Thoracic aorta (tissue), 2 donors: ENCODE results near the gene TAGAP. TPM values are rescaled to one million over a fixed set of nuclear protein-coding genes. Genes with fewer than 3 reads are reported as not detected.

Experiments
- ATAC-seq: fragments of 150-250 bp; one replicate; pipeline ENCODE4 v1.8.0; 2017; ENCODE audit warnings: low read depth; ENCODE audit not compliant: insufficient number of reproducible peaks, low FRiP score
- DNase-seq: peaks from one replicate; pipeline ENCODE4 v3.0.0-alpha.2; 2020; ENCODE audit warnings: low spot score
- H3K27ac ChIP-seq, 2 donors: fragments of 200-600 bp; sonication (generic); 1 replicate in 1 of 2; 2 replicates in 1 of 2; pipeline ENCODE4 v1.5.1; 2016; ENCODE audit warnings: mild to moderate bottlenecking in 2 of 2, moderate library complexity in 2 of 2
- H3K27me3 ChIP-seq: fragments of 200-600 bp; sonication (generic); replicated peaks from 2 replicates; pipeline ENCODE4 v1.6.0; 2016; ENCODE audit warnings: mild to moderate bottlenecking; ENCODE audit not compliant: insufficient read depth
- H3K36me3 ChIP-seq: fragments of 200-600 bp; sonication (generic); one replicate; pipeline ENCODE4 v1.5.1; 2016
- H3K4me1 ChIP-seq, 2 donors: fragments of 200-600 bp; sonication (generic); 1 replicate in 1 of 2; 2 replicates in 1 of 2; pipeline versions ENCODE4 v1.5.1 to v1.6.0; 2016; ENCODE audit warnings: low read depth in 2 of 2, mild to moderate bottlenecking in 1 of 2; ENCODE audit not compliant: control insufficient read depth in 1 of 2
- H3K4me3 ChIP-seq: fragments of 200-600 bp; sonication (generic); 2 replicates; pipeline ENCODE4 v1.5.1; 2016; ENCODE audit warnings: mild to moderate bottlenecking
- H3K9me3 ChIP-seq: fragments of 200-600 bp; sonication (generic); 2 replicates; pipeline ENCODE4 v1.5.1; 2016
- CTCF ChIP-seq: fragments of 200-600 bp; sonication (generic); IDR thresholded peaks from one replicate; pipeline ENCODE4 v1.5.1; 2019; ENCODE audit warnings: antibody characterized with exemption
- total RNA-seq, 2 donors: library from RNA; depleted of rRNA; stranded (reverse); fragments of >200 nt; gene quantifications; one replicate each; pipeline versions ENCODE4 v1.1.0 to v1.2.3, GENCODE V29; 2016

TAGAP gene
- total RNA-seq, 2 donors from 2014 or later, result 3.2 to 6.2 TPM

GRCh38 chr6:159002432-159003155 is 42.2 kb downstream of the TAGAP start:
- no peaks in the 10 kb centered on the region for H3K27me3 ChIP-seq
- H3K27ac ChIP-seq, result no peak overlapping the region
- TF ChIP-seq CTCF, result no peak
- no peak overlapping the region for H3K4me3 ChIP-seq
- H3K4me1 ChIP-seq, result peaks cover 4 to 16% of the 10 kb centered on the region in 2 donors
- no peaks in the 10 kb centered on the region for H3K36me3 ChIP-seq
- H3K9me3 ChIP-seq, result no peaks in the 10 kb centered on the region
- DNase-seq (no peak), ATAC-seq (no peak)

GRCh38 chr6:158999666-159000403 is 45.0 kb downstream of the TAGAP start, which contains the start of gene RSPH3:
Gene RSPH3, minus strand, starts transcription at chr6:159000202. Its CDS starts 652 bp downstream, at chr6:158999550.
- peak; percentile 73 for DNase-seq
- H3K36me3 ChIP-seq, result no peaks in the 10 kb centered on the region
- no peaks in the 10 kb centered on the region for H3K9me3 ChIP-seq
- no peaks in the 10 kb centered on the region for H3K27me3 ChIP-seq
- H3K4me1 ChIP-seq, result peaks cover 4 to 16% of the 10 kb centered on the region in 2 donors
- H3K4me3 ChIP-seq, result peak within 1 kb of the TSS; percentile 83
- peak; percentile 83 for ATAC-seq
- peak within 1 kb of the TSS; percentile 25 to 42 for H3K27ac ChIP-seq
- peak; percentile 8 for TF ChIP-seq CTCF

- DNase-seq, result no peak
- Histone ChIP-seq H3K27ac (peak overlapping the region; percentile 16 to 42), H3K4me3 (peak overlapping the region; percentile 83), H3K9me3 (no peaks in the 10 kb centered on the region), H3K36me3 (no peaks in the 10 kb centered on the region), H3K27me3 (no peaks in the 10 kb centered on the region), H3K4me1 (peaks cover 4 to 16% of the 10 kb centered on the region in 2 donors)
- peak; percentile 6 for ATAC-seq
- TF ChIP-seq CTCF, result no peak
Measured at GRCh38 chr6:158999154-158999665, 45.6 kb downstream of the TAGAP start.

GRCh38 chr6:158996856-158997255 is 47.9 kb downstream of the TAGAP start:
- no peaks in the 10 kb centered on the region for H3K36me3 ChIP-seq
- no peak for DNase-seq
- no peak overlapping the region for H3K4me3 ChIP-seq
- no peak for ATAC-seq
- no peak overlapping the region for H3K27ac ChIP-seq
- no peaks in the 10 kb centered on the region for H3K9me3 ChIP-seq
- TF ChIP-seq CTCF, result no peak
- no peaks in the 10 kb centered on the region for H3K27me3 ChIP-seq
- peaks cover 4 to 16% of the 10 kb centered on the region in 2 donors for H3K4me1 ChIP-seq

GRCh38 chr6:158993639-158994038 is 51.2 kb downstream of the TAGAP start:
- Histone ChIP-seq H3K4me3 (no peak overlapping the region), H3K9me3 (peaks cover 2% of the 10 kb centered on the region), H3K27me3 (no peaks in the 10 kb centered on the region), H3K4me1 (peaks cover 0 to 1% of the 10 kb centered on the region in 2 donors), H3K36me3 (no peaks in the 10 kb centered on the region), H3K27ac (no peak overlapping the region)
- ATAC-seq (no peak), DNase-seq (no peak)
- TF ChIP-seq CTCF, result no peak
